Measurements from ENCODE around the gene ANAPC5.
"Not testable (repeated sequence)": the region's sequence is repeated elsewhere in the genome, so short reads cannot be mapped to it uniquely, and the experiment has no call there.

ANAPC5 gene

GRCh38 chr12:121284551-121285390 is 67.4 kb downstream of the ANAPC5 start:
- DNase-seq, result no peak

- DNase-seq, result no peak
These were observed 68.4 kb downstream of the ANAPC5 start for GRCh38 chr12:121283841-121284240.

- DNase-seq, result no peak
These were observed 68.8 kb downstream of the ANAPC5 start for GRCh38 chr12:121283388-121283787.

- DNase-seq, result not testable (repeated sequence)
These were observed 69.3 kb downstream of the ANAPC5 start for GRCh38 chr12:121282910-121283309.

- DNase-seq, result no peak
These were observed 70.0 kb downstream of the ANAPC5 start for GRCh38 chr12:121282072-121282742.

- DNase-seq, result not testable (repeated sequence)
These were observed 71.1 kb downstream of the ANAPC5 start for GRCh38 chr12:121281116-121281515.

- DNase-seq, result not testable (repeated sequence)
These were observed 71.7 kb downstream of the ANAPC5 start for GRCh38 chr12:121280531-121280930.

GRCh38 chr12:121279507-121279915 is 72.7 kb downstream of the ANAPC5 start:
- no peak for DNase-seq

- DNase-seq, result no peak
These were observed 73.2 kb downstream of the ANAPC5 start for GRCh38 chr12:121279071-121279375.

GRCh38 chr12:121278169-121279070 is 73.8 kb downstream of the ANAPC5 start:
- DNase-seq, result no peak

- DNase-seq, result no peak
These were observed 74.8 kb downstream of the ANAPC5 start for GRCh38 chr12:121277374-121277759.

GRCh38 chr12:121274036-121274763 is 78.0 kb downstream of the ANAPC5 start:
- DNase-seq, result no peak

GRCh38 chr12:121273364-121273896 is 78.8 kb downstream of the ANAPC5 start:
- DNase-seq, result no peak

- DNase-seq, result no peak
These were observed 84.4 kb downstream of the ANAPC5 start for GRCh38 chr12:121267822-121268221.

GRCh38 chr12:121264951-121265515 is 87.2 kb downstream of the ANAPC5 start:
- no peak for DNase-seq

- DNase-seq, result no peak
These were observed 88.1 kb downstream of the ANAPC5 start for GRCh38 chr12:121264135-121264534.

GRCh38 chr12:121263206-121263935 is 88.8 kb downstream of the ANAPC5 start:
- no peak for DNase-seq

GRCh38 chr12:121261398-121261797 is 90.8 kb downstream of the ANAPC5 start:
- no peak for DNase-seq

- DNase-seq, result no peak
These were observed 92.1 kb downstream of the ANAPC5 start for GRCh38 chr12:121260091-121260490.

GRCh38 chr12:121259074-121259473 is 93.1 kb downstream of the ANAPC5 start:
- no peak for DNase-seq
